Activated T-cell treated with anti-CD3 and anti-CD28 coated beads, Interleukin-2, amount 50 U/mL, for 48 hours (primary cell): ENCODE data around the gene ZSCAN12.

ENCODE experiments used
- DNase-seq, 2 experiments: peaks; one replicate each; pipeline ENCODE4 v3.0.0-alpha.2; 2020

The ZSCAN12 gene

DNA sequence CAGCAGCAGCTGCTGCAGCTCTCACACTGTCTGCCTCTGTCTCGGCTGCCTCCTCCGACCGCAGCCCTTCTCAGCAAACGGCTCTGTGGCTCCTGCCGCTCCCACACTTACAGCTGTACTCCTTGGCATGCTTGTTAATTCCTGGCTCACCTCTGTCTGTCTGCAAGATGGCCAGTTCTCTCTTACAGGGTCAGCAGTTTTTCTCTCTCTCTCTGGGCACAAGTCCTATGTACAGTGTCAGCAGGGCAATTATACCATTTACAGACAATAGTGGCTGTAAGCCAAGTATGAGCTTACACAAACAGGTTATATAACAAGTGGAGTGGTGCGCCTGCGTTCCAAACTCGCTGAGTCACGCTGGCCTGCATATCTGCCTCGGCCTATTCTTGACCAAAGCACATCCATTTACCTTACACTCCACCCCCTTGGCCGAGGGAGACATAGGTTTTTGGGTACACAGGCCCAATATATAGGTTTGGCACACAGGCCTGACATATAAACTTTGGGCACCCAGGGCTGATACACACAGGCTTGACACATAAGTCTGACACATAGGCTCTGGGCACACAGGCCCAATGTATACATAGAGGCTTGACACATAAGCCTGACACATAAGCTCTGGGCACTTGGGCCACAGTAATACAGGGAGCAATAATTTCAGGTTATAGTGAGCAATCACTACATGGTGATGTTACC, 45.4 kb downstream of the ZSCAN12 start:
- no peak for DNase-seq

DNA sequence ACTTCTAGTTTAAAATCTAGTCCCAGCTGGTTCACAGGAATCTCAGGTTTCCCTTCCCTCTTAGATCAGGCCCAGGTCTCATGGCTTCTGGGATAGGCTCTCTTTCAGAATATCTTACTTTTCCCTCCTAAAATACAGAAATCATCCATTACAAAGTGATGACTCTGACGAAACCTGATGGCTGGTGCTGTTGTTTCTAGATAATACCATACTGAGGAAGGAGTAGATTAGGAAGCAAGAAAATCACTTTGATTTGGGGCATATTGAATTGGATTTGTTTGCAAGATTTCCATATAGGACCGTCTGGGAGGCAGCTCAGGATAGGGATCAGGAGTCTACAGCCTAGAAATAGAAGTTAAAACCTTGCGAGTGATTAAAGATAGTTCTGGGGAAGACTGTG, 46.2 kb downstream of the ZSCAN12 start:
- no peak for DNase-seq

DNA sequence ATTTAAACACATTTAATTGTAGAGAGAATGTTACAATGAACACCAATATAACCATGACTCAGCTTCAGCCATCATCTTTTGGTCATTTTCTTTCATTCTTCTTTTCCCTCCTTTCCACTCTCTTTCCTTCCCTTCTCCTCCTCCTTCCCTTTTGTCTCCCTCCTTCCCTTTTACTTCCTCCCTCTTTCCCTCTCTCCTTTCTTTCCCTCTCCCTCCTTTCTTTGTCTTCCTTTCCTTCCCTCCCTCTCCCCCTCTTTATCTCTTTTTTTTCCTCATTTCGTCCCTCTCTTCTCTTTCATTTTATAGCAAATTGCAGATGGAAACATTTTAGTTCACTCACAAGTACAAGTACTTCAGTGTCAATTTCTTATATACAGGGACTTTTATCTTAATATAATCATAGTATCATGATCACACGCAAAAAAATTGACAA, 48.0 kb downstream of the ZSCAN12 start:
- no peak for DNase-seq

DNA sequence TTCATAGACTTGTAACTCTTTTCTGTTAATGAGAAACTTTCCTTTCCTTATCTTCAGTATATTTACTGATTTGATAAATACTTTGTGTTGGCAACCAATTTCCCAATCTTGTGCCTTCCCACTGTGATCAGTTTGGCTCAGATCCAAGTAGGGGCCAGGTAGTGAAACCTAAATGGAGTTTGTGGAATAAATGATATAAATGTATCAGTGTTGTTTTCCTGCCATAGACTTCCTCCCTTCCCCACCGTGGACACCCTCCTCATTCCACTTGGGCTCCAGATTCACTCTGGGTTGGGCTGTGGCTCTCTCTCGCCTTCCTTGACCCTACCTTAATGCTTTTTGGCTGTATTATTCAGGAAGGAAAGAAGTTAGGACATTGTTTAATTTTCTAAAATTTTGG, 48.5 kb downstream of the ZSCAN12 start:
- no peak for DNase-seq

DNA sequence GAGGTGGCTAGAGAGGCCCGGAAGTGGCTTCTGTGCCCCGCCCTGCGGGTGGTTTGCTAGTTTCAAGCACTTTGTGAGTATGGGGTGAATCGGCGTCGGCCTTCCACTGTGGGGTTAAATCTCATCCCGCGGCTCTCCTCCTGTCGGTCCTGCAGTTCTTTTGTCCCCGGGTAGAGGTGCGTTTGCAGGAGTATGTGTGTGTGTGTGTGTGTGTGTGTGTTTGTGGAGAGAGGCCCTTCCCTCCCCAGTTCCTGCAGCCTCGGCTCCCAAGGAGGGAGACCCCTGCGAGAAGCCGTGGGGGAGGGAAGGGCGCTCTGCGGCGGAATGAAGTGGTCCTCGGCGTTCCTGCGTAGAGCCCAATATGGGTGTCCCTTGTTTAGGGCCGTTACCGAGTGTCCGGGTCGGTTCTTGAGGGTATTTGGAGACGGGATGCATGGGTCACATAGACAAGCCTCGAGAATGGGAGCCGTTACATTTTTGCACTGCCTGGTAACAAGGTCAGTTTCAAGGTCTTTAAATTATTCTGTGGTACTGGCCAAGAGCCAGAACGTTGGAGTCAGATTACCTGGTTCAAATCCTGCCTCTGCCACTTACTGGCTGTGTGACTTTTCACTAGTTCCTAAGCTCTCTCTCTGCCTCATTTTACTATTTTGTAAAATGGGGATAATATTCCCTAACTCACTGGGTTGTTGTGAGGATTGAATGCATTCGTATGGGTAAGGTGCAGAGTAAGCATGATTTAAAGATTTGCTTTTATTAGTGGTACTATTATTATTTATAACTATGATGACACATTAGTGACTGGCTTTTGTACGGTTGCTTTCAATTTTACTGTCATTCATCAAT, 49.4 kb downstream of the ZSCAN12 start, which contains the start of gene ZKSCAN3:
Gene ZKSCAN3, plus strand, starts transcription at position 56 of the 846 bp plus-strand sequence. CDS start 9,640 bp downstream, outside the sequence.
- peak; percentile 86 to 89 for DNase-seq

DNA sequence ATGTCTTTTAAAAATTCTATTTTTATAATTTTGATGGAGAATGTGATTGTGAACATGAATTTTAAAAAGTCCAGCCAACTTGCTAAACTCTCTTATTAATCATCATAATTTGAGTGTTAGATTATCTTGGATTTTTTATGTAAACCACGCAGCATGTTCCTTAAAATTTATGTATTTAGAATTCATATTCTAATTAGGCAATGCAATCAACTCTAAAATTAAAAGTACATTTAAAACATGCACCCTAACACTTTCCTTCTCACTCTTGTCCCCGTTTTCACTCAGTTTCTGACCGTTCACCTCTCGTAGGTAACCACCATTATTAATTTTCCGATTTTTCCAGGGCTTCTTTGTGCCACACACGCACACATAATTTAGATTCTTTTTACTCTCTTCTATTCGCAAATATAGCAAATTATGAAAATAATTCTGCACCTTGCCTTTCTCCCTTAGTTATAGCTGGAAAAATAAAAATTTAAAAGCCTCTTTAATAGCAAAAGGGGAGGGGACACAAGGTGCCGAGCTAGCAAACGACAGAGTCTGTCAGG, 50.1 kb downstream of the ZSCAN12 start:
- no peak for DNase-seq

DNA sequence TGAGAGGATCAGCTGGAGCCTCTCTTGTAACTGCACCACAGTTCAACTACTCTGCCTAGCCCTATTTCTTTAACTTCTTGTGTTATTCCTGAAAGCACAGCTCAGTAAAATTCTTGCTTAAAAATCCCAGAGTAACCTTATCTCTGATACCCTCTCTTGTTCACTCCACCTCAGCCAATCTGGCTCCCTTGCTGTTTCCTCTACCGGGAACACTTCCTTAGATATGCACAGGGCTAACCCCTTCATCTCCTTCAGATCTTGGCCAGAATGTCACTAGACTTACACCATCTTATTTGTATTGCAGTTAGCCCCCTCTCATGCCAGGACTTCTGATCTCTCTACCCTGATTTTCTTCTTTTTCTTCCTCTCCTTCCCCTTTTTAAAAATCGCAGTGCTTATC, 52.4 kb downstream of the ZSCAN12 start:
- no peak for DNase-seq

DNA sequence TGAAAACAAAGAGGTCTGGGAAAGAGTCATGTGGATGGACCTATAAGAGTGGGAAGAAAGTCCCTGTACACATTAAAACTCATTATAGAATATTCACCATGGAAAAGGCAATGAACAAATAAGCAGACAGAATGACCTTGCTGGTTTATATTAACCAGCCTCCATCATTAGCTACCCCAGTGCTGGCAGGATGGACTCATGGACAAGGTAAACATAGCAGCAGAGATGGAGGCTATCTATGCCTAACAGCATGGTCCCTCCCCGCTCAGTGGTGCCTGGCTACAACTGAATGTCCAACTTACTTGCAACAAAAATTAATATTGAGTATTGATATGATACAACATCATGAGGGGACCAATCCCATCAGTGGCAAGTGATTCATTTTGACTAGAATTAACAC, 54.3 kb downstream of the ZSCAN12 start:
- DNase-seq = no peak

DNA sequence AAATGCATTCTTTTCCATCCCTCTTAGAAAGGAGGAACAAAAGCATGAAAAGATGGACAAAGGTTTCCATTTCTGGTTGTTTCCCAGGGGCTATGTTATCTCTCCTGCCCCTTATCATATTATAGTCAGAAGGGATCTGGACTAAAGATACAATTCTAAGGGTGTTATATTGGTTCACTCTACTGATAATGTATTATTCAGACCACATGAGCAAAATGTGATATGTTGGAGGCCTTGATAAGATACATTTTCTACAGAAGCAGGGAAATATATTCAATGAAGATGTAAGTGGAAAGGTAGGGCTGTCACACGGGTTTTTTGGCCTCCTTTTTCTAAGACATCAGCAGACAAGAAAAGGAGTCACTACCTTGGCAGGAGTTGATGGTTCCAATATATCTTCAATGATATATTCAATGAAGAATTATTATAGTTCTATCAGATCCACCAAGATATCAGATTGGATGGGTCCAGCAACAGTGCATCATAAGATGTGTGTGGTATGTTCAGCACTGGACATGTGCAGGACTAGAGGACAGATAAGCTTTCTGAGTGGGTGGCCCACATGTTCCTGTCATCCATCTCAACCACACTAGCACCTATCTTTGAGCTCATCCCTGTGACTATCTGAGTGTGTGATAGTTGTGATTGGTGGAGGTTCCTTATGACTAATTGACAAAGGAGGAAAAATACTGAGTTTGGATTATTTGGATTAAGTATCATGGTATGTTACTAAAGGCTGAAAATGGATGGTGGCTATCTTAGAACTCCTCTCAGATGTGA, 55.5 kb downstream of the ZSCAN12 start:
- DNase-seq = no peak

DNA sequence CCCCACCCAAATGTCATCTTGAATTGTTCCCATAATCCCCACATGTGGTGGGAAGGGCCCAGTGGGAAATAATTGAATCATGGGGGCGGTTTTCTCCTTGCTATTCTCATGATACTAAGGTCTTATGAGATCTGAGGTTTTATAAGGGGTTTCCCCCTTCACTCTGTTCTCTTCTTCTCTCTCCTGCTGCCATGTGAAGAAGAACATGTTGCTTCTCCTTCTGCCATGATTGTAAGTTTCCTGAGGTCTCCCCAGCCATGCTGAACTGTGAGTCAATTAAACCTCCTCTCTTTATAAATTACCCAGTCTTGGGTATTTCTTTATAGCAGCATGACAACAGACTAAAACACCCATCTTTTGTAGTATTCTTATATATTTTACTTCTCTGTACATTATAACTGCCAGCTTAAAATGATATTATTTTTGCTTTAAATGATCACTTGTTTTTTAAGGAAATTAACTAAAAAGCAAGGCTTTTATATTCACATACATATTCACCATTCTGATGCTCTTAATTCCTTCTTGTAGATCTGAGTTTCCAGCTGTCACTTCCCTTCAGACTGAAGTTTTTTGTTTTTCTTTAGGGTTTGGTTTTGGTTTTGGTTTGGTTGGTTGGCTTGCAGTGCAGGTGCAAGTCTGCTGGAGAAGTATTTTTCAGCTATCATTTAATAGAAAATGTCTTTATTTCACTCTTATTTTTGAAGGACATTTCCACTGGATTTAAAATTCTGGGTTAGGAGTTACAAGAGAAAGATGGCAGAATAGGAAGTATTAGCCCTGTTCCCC, 59.0 kb downstream of the ZSCAN12 start:
- no peak for DNase-seq

DNA sequence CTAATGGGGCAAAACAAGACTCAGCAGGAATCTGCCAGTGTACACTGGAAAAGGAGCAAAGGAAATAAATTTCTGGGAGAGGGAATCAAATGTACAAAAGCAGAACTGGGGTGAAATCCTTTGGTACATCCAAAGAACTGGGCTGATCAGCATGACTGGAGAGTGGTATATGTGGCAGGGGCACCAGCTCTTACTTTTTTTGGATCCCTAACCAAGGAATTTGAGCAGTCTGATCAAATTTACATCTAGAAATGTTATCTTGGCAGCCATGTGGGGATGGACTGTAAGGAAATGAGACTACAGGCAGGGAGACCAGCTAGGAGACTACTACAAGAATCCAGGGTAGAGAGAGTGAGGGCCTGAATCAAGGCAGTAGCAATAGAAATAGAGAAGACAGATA, 62.4 kb downstream of the ZSCAN12 start:
- no peak for DNase-seq

DNA sequence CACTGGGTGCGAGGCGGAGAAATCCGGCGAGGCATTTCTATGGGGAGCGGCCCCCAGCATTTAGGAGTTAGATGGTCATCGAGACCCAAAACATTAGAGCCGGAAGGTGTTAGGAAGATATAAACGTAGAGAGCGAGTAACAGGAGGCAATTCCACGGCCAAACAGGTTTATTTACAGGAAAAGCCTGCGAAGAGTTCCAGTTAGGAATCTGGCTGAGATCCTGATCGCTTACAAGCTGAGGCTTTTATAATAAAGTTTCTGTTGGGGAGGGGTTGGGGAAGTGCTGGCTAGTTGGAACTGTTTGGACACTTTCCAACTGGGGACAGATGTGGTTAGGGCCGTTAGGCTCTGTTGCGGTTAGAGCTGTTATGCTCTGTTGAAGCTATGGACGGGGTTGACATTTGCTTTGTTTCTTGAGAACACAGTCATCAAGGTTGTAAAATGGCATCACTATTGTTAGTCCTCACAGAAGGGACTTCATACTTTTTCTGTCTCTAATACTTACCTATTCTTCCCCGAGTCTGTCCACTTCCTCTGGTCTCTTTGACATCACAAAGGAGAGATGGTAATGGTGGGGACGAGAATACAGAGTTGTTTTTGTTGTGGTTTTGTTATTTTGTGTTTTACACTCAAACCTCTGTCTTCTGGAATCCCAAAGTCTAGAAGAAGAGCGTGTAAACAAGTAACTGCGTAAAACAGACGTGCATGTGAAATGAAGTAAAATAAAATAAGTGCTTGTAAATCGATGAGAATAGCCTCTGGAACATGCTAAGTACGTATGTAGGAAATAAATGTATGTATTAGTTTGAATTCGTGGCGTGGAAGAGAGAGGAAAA, 63.0 kb downstream of the ZSCAN12 start:
- DNase-seq = no peak

DNA sequence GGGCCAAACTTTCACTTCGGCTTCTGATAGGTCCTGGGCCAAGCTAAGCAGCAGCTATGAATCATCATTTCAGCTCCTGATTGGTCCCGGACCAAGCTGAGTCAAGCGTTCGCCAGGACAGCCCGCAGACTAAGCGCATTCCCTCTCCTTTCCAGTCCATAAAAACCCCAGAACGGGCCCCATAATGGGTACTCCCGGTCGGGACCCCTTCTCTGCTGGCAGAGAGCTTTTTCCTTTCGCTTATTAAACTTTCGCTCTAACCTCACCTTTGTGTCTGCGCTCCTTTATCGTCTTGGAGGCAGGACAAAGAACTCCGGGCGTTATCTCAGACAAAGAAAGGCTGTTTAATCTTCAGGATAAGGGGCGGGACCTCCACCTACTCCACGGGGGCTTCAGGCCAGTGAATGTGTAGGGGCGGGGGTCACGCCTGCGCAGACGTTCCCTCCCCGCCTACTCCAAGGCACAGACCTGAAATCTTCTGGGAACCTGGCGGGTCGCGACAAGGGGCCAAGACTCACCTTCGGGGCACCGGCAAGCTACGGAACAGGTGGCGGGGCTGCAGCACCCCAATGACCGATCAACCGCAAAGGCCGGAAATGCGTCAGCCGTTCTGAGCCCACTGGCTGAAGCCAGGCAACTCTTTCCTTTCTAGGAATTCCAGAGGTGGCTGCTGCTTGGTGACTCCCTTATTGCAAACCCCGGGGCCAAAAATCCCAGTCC, 63.8 kb downstream of the ZSCAN12 start, which contains the start of gene ZSCAN31:
Gene ZSCAN31, minus strand, starts transcription at position 585 of the 720 bp plus-strand sequence. CDS start 6,465 bp downstream, outside the sequence.
- DNase-seq = peak; percentile 77 to 81

DNA sequence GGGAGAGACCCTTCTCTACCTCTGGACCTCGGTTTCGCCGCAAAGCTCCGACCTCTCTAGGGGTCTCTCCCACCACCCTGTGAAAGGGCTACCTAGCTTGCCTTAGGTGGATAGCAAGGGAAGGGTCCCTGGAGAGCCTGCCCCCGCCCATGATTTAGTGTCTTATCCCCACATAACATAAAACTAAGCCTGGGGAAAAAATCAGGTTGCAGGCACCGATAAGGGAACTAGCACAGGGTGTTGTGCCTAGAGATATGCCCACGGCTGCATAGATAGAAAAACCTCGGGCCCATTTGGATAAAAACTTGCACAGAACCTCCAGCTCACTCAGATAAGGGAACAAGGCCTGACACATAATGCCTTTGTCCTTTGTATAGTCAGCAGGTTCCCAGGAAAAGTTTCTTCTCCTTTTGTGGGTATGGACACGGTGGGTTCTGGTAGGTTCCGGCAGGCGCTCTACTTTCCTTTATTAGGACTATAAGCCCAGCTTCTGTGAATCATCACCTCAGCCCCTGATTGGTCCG, 64.4 kb downstream of the ZSCAN12 start:
- DNase-seq = no peak

DNA sequence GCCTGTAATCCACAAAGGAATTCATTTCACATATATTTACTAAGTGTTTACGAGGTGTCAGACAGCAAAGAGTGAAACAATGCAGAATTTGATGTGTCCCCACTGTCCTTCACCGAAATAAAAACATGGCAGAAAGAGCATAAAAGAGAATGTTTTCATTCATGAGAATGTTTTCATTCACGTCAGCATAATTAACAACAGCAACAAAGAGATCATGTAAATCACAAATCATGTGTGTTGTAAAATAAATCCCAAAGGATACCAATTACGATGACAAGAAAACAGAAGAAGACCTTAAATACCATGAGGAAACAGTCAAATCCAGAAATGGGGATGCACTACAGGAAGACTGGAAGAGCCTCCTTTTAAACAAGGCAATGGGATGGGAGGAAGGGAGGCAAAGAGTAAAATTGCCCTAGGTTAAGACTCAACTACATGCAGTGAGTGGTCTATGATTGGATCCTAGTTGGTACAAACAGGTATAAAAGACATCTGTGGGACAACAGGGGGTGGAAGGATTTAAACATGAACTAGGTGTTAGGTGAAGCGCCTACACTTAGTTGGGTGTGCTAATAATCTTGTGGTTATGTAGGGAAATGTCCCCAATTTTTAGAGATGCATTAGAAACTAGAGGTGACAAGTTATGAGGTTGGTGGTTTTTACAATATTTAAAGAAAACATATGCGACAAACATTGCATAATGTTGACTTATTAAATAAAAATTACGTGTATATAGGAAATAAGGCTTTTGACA, 65.1 kb downstream of the ZSCAN12 start:
- DNase-seq = no peak

DNA sequence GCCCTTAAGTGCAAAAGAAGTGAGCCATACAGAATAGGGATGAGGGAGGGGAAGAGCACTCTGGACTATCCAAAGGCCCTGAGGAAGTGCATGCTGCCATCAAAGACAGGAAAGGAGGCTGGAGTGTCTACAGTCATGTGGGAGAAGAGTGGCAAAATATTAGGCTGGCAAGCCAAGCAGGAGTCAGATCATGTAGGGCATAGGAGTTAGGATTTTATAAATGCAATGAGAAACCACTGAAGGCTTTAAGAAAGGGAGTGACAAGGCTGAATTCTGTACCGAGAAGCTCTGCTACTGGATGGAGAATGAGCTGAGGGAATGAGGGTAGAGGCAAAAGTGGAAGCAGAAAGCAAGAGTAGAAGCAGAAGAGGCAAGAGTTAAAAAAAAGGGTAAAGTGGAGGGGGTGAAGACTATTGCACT, 65.9 kb downstream of the ZSCAN12 start:
- DNase-seq = no peak

DNA sequence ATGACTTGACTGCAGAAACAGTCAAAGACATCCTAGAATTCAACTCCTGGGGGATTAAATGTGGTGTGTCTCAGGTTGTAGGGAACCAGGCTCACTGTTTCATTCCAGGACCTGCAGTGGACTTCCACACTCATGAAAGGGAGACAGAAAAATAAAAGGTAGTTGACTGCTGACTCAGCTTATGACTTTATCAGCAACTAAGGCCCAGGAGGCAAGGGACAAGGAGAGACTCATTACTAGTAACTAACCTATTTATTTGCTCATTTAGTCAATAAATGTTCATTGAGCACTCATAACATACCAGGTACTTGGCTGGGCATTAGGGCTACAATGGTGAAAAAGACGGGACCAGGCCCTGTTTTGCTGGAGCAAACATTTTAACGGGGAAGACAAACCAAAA, 66.5 kb downstream of the ZSCAN12 start:
- no peak for DNase-seq

DNA sequence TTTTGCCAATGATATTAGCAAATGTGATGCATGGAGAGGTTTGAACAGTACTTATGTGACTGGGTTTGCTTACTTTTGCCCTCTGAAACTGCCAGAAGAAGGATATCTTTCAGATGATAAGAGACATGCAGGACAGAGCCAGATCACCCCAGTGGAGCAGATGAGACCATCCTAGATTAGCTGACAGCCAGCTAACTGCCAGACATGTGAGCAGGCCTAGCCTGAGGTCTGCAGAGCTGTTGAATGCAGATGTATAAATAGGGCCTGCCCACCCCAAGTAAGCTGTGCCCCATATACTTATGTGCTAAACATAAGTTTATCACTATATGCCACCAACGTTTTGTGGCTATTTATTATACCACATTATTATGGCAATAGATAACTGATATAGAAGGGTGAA, 69.5 kb downstream of the ZSCAN12 start:
- DNase-seq = no peak
